Stimulated activated CD8-positive, alpha-beta memory T cell treated with anti-CD3 and anti-CD28 coated beads, Interleukin-7, amount 100 ng/mL, for 1 hour (primary cell): Measurements from ENCODE around the gene FTO.

Experiments
- DNase-seq, 2 donors: peaks; one replicate each; pipeline ENCODE4 v3.0.0-alpha.2; 2020; ENCODE audit warnings: low read depth in 2 of 2

The FTO gene

GRCh38 chr16:53998024-53998810 lies 294.3 kb downstream of the FTO start:
- no peak for DNase-seq

DNA sequence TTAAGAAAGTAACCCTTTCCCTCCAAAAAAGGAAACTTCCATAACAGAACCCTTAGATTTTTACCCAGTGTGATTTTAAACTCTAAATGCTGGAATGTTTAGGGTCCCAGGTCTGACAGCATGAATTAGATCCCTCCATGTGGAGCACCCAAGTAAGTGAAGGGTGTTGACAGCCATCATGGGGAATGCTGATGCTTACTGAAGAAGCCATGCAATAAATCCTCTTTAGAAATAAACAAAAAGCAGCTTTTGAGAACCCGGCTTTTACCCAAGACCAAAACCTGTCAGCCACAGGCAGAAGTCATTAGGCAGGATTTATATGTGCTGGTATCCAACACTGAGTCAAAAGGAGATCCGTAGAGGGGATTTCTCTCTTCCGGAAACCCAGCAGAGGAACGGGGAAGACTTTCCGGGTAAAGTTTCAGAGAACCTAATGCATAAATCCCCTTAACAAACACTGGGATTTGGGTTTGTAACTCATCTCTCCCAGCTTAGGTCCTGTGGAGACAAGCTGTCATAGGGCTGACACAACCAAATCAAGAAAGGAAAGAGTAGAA lies 295.1 kb downstream of the FTO start:
- DNase-seq, result no peak

GRCh38 chr16:53999841-54000240 lies 295.9 kb downstream of the FTO start:
- no peak for DNase-seq

DNA sequence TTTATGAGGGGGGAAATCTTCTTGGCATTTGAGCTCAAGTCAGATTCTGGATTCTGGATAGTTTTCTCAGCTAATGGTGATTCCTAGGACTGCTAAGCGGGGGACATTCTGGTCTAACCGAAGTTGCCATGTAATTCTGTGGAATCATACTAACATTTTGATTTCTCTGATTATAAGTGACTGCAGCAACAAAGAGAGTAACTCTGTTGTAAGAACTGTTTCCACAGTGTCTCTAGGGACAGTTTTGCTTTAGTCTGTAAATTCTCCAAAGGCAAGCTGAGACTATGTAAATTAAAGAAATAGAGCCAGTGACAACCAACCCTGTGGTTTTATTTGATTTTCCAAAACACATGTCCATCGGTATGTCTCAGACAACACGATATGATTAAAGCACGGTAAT lies 296.4 kb downstream of the FTO start:
- DNase-seq, result no peak

DNA sequence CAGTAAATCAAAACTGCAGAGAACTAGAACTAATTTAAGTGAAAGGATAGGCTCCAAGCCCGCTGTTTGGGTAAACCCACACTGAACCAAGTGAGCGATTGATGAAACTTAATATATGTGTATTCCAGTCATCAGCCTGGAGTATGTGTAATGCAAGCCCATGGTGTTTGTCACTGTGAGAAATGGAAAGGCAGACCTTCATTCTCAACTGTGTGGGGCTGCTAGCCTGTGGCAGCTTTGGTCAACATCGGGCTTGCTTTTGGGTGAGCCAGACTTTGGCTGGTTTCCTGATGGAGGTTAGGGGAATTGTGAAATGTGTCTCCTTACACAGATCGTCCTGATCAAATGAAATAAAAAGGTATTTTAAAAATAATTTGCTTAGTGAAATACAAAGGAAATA lies 302.7 kb downstream of the FTO start:
- no peak for DNase-seq

DNA sequence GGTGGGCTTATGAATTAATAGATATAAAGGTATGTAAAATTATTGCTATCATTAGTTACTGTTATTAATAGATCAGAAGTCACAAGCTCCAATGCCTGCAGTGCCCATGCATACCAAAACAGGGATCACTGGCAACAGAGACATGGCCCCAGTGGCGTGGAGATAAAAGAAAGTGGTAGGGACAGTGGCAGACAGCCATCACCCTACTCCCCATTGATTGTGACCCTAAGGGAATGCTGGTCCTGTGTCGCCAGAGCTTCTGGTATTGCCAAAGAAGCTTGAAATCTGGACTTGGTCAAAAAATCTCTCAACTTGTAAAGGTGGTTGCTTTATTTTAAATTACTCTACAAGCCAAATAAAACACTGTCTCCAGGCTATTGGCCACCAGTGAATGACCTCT lies 303.5 kb downstream of the FTO start:
- DNase-seq, result no peak

- no peak for DNase-seq
These were observed 305.7 kb downstream of the FTO start for GRCh38 chr16:54009464-54010176.

- no peak for DNase-seq
These were observed 311.2 kb downstream of the FTO start for GRCh38 chr16:54015147-54015546.

DNA sequence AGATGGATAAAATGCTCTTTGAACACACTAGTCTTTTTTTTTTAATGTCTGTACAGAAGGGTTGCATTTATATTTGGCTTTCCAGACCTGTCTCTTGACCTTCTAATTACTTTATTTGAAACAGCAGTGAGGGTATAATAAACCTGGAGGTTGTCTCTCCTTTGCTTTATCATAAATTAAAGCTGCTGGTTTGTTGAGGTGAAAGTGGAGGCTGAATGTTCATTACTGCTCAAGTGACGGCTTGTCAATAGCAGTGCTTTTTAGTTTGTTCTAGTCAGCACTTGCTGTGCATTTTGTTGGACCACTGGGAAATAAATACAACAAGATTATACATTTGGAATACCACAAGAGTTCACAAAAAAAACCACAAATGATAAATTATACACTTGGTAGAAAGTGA lies 318.4 kb downstream of the FTO start:
- no peak for DNase-seq

GRCh38 chr16:54026456-54026855 lies 322.5 kb downstream of the FTO start:
- DNase-seq, result no peak

DNA sequence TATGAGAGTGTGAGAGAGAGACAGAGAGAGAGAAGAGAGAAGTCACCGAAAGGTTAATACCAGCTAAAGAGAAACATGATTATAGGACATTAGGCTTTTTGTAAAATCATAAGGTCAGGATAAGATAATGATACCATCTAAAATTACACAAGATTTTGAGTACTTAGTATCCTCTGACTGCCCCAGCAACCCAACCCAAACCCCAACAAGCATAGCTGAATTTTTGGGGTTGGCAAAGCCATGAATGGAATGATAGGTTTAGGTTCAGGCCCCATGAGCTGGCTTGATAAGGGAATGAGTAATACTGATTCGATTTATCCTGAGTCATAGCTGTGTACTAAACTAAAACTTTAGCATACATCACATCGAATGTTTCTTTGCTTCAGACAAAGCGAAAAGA lies 323.1 kb downstream of the FTO start:
- no peak for DNase-seq

DNA sequence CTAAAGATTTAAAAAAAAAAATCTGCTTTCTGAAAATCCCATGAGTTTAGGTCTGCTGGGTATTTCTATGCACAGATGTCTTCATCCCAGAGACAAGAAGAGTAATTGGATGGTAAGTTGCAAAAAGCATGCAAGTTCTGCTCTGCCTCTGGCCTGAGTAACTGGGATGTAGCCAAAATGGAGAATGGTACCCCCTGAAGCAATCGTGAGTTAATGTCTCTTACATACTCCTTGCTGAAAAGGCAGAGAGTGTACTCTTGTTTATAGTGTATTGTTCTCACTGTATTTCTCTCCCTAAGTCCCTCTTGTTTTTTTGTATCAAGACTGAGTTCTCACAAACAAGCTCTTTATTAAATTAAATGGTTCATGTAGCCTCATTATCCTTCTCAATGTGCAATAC lies 323.6 kb downstream of the FTO start:
- no peak for DNase-seq

DNA sequence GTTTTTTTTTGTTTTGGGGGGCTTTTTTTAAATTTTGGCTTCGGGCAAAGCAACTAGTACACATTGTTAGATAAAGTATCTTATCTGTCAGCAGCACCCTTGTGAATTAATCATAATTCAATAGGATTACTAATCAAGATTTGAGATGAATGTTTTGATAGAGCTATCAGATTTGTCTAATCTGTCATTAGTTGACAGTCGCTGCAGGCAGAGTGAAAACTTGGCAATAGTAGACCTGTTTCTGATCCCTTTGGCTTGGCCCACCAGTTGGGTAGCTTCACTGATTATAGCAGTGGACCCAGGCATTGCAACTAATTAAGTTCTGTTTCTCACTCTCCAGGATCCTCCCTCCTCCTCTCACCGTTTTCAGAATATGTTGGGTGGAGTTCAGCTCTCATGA lies 324.0 kb downstream of the FTO start:
- DNase-seq, result no peak

DNA sequence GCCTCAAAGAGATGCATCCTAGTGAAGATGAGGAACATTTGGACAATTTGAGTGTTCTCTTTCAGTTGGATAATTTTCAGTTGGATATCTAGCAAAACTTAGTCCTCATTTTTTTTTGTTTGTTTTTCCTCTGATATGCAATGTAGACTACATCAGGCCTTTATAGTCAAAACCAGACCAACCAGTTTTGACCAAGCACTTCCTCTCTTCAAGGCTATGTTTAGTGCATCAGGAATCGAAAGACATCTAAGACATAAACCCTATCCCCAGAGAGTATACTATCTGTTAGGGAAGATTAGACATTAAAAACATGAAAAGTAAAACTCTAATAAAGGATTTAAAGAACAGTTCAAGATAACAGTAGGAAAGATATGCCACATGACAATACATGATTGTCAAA lies 326.5 kb downstream of the FTO start:
- no peak for DNase-seq

DNA sequence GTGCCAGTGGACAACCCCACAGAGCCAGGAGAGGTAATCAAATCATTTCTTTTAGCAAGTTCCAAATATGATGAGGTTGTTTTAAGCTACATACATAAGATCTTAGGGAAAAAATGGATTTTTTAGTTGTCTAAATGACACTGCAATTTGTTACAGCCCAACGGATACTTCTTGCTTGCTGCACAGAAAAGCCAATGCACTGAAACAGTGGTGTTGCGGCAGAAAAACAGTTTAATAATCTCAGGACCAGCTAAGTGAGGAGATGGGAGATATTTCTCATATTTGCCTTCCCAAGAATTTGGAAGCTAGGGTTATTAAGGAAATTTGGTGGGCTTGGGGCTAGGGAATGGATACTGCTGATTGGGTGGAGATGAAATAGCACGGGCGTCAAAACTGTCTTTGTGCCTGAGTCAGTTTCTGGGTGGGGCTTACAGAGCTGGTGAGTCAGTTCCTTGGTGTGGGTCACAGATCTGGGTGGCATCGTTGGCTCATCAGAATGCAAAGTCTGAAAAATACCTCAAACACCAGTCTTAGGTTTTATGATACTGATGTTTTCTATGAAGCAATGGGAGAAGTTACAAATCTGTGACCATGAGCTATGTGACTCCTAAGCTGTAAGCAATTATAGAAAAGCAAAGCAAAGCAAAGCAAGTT lies 327.3 kb downstream of the FTO start:
- no peak for DNase-seq

DNA sequence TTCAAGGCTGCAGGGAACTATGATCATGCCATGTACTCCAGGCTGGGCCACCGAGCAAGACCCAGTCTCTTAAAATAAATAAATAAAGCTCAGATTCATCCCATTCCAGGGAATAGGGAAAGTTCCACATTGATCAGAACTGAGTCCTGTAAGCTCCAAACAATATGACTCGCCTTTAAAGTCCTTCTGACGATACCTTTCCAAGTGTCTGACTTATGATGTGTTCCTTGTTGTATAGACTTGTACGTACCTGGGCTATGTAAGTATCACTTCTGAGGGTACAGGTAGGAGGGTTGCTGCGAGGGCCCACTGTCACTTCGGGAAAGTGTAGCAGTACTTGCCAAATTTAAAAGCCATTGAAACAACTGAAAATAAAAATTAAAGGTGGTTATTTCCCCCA lies 329.8 kb downstream of the FTO start:
- no peak for DNase-seq

- no peak for DNase-seq
These were observed 330.7 kb downstream of the FTO start for GRCh38 chr16:54034684-54035083.

DNA sequence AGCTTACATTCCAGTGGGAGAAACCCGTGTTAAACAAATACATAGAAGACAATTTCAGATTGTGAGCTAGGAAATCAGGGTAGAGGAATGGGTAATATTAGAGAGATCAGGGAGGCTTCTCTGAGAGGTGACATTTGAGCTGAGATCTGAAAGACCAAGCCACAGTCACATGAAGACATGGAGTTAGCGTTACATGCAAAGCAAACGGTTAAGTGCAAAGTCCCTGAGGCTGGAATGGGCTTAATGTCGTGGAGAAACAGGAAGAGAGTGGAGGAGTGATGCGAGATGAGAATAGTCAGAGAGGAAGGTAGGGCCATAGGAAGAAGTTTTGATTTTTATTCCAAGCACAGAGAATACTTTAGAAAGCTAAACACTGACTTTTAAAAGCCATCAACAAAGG lies 336.5 kb downstream of the FTO start:
- DNase-seq, result no peak

GRCh38 chr16:54040975-54041374 lies 337.0 kb downstream of the FTO start:
- DNase-seq, result no peak

GRCh38 chr16:54048586-54049495 lies 344.9 kb downstream of the FTO start:
- no peak for DNase-seq

DNA sequence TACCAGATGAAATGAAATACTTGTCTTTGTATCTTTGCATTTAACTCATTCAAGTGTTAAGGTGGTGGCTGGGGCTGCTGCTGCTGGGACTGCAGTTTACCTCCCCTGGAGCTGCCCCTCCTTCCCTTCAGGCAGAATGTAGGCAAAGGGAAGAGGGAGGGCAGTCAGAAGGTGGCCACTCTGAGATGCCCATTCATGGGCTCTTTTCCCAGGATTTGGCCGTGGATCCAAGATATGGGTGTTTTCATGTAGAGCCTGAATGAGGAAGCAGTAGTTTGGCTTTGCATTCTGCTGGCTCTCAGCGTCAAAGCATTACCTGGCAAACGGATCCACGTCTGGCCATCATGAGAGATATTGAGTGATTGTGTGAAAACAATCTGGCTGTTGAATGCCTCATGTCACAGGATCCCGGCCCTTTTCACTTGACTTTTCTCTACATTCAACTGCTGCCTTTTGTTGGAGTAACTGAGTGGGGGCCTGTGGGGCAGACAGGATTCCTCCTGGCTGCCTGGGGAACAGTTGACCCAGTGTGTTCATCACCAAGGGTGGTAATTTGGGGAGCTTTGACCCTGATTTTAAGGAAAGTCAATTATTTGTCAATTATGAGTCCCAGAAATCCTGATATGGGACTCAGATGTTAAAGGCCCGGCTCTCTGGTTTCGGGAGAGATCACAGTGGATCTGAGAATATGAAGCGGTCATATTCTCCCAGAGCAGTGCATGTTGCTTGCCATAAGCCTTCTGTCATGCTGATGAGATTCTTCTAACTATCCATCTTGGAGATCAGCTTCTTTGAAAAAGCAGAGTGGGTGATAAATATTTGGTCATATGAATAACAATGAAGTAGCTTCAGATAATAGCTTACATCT lies 345.9 kb downstream of the FTO start:
- DNase-seq, result no peak
